K562 (cell line): Measurements from ENCODE around the gene TMEM170A.

Experiments
- CCNT2 ChIP-seq: IDR thresholded peaks from 2 replicates; pipeline ENCODE4 v1.6.1; 2011; ENCODE audit warnings: borderline replicate concordance, low read depth, mild to moderate bottlenecking, moderate library complexity, mixed read lengths, low read length; ENCODE audit not compliant: insufficient read length; ENCODE audit errors: extremely low read depth
- CTCF ChIP-seq, 3 experiments: IDR thresholded peaks in 2 of 3; conservative IDR thresholded peaks in 1 of 3; 2 replicates each; pipeline ENCODE4 v1.5.1; 2011 to 2012; ENCODE audit warnings: low read length in 3 of 3, mild to moderate bottlenecking in 3 of 3, control low read depth in 2 of 3, improper control_type of control experiment in 1 of 3, inconsistent platforms in 1 of 3, low read depth in 1 of 3, mixed read lengths in 1 of 3, moderate library complexity in 1 of 3; ENCODE audit not compliant: insufficient read depth in 2 of 3
- EP300 ChIP-seq: IDR thresholded peaks from 2 replicates; pipeline ENCODE4 v1.6.1; 2012; ENCODE audit warnings: low read length, improper control_type of control experiment
- EZH2 ChIP-seq: IDR thresholded peaks from 2 replicates; pipeline ENCODE4 v1.6.1; 2012; ENCODE audit warnings: low read depth, mild to moderate bottlenecking, inconsistent platforms, low read length, borderline replicate concordance
- FOS ChIP-seq: IDR thresholded peaks from 3 replicates; pipeline ENCODE4 v1.6.1; 2011; ENCODE audit not compliant: insufficient read length; ENCODE audit errors: extremely low read depth
- POLR2A ChIP-seq: fragments of 450-650 bp; conservative IDR thresholded peaks from 2 replicates; pipeline ENCODE4 v1.6.1; 2016
- ZFX ChIP-seq: sonication (generic); formaldehyde crosslinking; IDR thresholded peaks from 2 replicates; pipeline ENCODE4 v1.8.0; 2022; ENCODE audit warnings: mild to moderate bottlenecking, missing genetic modification reagents, moderate library complexity
- TF ChIP-seq, protein P1 (sequence below): sonication (generic); formaldehyde crosslinking; IDR thresholded peaks from 2 replicates; pipeline ENCODE4 v1.8.0; 2023; ENCODE audit warnings: mild to moderate bottlenecking, missing genetic modification reagents

- TF ChIP-seq FOS, result no peak
- no peak for TF ChIP-seq CTCF (IDR thresholded peaks at IDR 0.05 in 2 of 3, conservative IDR thresholded peaks at IDR 0.05 in 1 of 3; ENCODE audit: insufficient read depth in 2 of 3, low read depth in 1 of 3, low read length in 3 of 3)
- no peak for TF ChIP-seq POLR2A
- TF ChIP-seq ZFX, result no peak
- TF ChIP-seq EP300, result no peak
- TF ChIP-seq, protein P1, sequence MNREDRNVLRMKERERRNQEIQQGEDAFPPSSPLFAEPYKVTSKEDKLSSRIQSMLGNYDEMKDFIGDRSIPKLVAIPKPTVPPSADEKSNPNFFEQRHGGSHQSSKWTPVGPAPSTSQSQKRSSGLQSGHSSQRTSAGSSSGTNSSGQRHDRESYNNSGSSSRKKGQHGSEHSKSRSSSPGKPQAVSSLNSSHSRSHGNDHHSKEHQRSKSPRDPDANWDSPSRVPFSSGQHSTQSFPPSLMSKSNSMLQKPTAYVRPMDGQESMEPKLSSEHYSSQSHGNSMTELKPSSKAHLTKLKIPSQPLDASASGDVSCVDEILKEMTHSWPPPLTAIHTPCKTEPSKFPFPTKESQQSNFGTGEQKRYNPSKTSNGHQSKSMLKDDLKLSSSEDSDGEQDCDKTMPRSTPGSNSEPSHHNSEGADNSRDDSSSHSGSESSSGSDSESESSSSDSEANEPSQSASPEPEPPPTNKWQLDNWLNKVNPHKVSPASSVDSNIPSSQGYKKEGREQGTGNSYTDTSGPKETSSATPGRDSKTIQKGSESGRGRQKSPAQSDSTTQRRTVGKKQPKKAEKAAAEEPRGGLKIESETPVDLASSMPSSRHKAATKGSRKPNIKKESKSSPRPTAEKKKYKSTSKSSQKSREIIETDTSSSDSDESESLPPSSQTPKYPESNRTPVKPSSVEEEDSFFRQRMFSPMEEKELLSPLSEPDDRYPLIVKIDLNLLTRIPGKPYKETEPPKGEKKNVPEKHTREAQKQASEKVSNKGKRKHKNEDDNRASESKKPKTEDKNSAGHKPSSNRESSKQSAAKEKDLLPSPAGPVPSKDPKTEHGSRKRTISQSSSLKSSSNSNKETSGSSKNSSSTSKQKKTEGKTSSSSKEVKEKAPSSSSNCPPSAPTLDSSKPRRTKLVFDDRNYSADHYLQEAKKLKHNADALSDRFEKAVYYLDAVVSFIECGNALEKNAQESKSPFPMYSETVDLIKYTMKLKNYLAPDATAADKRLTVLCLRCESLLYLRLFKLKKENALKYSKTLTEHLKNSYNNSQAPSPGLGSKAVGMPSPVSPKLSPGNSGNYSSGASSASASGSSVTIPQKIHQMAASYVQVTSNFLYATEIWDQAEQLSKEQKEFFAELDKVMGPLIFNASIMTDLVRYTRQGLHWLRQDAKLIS (CRISPR knock-in tag), result no peak
- no peak for TF ChIP-seq CCNT2
- TF ChIP-seq EZH2, result no peak
These were observed 2.3 kb upstream of the TMEM170A start for GRCh38 chr16:75466760-75467159.
